Caki2 (cell line): ENCODE measurements around the gene PTPRN2. TPM values are rescaled to one million over a fixed set of nuclear protein-coding genes. Genes with fewer than 3 reads are reported as not detected.

Experiments
- DNase-seq: peaks from one replicate; pipeline ENCODE4 v3.0.0-alpha.2; 2015; ENCODE audit warnings: low read depth
- in situ Hi-C: cut with HindIII; loops from 2 replicates; pipeline ENCODE4 v1.10.0; 2016; ENCODE audit warnings: low sequenced_read_pairs, low pct_unique_long_range_greater_than_20kb, mixed read lengths
- total RNA-seq: library from RNA; depleted of rRNA; stranded (reverse); fragments of >200 nt; shearing (Covaris generic); gene quantifications from 2 replicates; pipeline ENCODE4 v1.2.3, GENCODE V29; 2014; ENCODE audit warnings: low replicate concordance

The PTPRN2 gene
- total RNA-seq, 1 experiment from 2014 or later, result 0.88 TPM

DNA sequence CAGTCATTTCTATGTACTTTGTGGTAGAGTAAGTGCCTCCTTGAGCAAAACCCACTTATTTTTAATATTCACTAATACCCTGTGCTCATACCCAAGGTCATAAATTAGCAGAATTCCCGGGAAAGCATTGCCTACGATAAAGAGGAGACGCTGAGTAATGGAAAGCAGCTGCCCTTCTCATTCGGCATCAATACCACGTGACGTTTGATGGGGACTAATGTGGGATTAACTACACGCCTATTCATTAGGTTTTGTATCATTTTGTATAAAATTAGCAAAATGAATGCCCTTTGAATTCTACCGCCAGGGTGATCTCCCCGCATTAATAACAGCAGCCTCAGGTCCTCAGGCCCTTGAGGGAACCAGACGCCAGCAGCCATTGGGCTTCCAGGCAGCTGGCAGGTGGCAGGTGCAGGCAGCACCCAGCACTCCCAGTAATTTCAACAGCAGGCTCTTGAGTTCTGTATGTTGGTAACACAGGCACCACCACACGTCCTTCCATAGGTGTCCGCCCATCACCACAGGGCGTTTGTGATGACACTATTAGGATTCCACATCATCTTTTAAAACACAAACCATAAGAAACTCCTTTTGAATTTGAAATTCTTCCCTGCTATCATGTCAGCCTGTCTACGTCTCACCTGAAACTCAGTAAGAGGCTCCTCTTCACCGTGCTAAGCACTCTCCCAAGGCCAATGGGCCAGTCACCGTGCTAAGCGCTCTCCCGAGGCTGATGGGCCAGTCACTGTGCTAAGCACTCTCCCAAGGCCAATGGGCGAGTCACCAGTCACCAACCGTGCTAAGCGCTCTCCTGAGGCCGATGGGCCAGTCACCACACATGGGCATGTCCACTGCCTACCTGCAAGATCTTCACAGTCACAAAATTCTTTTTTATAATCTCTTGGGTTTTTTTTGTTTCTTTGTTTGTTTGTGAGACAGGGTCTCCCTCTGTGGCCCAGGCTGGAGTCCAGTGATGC, 509.4 kb downstream of the PTPRN2 start:
- DNase-seq, result no peak
- in situ Hi-C loops, result no loop called here

DNA sequence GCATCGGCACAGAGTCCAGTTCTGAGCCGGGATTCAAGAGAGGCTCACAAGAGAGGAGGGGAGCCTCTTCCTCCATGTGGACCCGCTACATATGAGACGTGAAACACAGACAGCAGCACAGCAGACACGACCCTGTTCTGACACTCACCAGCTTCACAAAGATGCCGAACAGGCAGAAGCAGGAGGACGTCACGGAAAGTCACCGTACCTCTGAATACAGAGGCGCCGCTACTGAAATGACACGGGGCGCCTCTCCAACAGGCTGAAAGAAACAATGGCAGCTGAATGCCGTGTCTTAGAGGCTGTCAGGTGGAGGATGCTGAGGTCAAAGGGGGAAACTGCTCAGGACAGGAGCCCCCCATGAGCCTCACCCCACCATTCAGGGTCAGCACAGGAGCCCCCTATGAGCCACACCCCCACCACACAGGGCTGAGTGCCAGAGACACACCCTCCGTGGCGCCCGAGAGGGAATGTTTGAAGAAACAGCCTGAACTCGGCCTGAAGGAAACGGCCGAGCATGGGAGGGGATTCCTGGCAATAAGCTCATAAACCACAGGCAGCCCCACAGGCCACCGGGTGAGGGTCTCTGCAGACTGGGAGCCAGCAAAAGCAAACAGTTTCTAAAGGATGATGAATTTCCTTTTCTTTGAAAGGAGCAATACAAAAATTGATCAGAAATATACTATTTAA, 510.3 kb downstream of the PTPRN2 start:
- in situ Hi-C loops, result no loop called here
- DNase-seq, result no peak

DNA sequence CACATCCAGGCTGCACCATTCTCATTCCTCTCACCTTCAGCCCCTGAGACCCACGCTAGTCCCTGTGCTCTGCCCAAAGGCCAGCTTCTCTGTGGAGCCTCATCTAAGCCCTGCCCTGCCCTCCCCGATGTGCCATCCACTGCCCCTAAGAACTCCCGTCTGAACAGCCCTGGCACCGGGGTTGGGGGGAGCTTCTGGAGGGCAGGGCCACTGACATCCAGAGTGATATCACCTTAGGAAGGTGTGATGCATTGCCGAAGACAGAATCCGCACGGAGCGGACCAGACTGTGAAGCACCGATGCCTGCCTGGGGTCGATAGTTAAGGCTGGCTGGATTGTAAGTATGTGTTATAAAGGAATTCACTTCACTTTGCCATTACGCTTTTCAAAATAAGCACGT, 511.0 kb downstream of the PTPRN2 start:
- in situ Hi-C loops, result no loop called here

DNA sequence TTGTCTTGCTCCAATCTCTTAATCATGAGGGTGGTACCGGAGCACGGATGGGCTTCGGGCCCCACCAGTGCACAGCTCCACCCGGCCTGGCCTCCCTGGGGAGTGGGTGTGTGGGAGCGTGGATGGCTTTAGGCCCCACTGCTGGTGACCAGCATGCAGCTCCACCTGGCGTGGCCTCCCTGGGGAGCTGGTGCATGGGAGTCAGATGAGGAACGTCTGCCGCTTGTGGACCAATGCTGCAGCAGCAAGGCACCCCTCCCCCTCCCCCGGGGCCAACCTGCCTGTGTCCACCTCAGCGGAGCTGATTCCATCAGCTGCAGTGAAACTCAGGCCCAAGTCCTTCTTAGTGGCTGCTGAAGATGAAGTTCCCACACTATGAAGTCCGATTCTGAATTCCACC, 511.4 kb downstream of the PTPRN2 start:
- no peak for DNase-seq
- in situ Hi-C loops, result no loop called here

More for the DNA sequence above, 511.0 kb downstream of the PTPRN2 start:
- no peak for DNase-seq

DNA sequence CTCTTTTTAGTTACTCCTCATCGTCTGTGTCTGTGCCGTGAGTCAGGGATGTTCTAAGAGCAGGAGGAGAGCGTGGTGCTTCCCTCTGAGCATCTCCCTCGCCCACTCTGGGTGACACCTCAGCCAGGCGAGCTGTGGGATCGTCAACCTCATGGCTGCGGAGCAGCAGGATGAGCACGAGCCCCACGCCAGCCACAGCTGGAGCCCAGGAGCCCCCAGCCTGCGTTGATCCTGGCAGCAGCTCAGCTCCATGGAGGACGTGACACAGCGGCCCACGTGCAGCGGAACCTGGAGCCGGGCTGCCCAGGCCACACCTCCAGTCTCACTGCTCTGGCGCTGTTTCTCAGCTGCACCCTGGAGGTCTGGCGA, 512.0 kb downstream of the PTPRN2 start:
- in situ Hi-C loops, result no loop called here
- no peak for DNase-seq

DNA sequence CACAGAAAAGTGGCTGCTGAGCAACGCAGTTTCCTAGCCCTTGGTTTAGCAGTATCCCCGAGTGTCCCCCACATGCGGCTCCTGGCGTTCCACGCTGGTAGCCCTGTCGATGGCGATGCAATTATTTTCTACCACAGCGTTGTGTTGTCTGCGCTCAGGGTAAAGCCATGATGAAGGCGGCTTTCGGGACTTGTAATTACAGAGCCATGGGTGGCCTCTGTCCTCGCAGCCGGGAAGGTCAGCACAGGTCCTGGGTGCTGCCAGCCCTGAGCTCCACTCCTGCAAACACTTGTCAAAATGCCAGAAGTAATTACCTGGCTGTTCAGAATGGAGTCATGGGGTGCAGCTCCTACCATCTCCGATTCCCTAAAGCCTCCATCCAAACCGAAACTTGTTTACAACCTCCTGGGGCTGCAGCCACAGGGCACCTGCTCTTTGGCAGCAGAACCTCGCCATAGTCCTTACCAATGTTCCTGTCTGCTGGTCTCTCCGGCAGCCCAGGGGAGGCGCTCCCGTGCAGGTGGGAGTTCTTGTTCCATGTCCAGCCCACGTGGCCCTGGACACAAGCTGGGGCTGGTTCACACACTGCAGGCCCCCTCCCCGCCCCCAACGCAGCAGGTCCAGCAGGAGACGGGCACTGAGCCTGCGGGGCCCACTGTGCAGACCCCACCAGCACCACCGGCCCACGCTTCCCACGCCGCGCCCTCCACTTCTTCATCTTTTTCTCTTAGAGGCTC, 512.6 kb downstream of the PTPRN2 start:
- in situ Hi-C loops, result no loop called here
- DNase-seq, result no peak

DNA sequence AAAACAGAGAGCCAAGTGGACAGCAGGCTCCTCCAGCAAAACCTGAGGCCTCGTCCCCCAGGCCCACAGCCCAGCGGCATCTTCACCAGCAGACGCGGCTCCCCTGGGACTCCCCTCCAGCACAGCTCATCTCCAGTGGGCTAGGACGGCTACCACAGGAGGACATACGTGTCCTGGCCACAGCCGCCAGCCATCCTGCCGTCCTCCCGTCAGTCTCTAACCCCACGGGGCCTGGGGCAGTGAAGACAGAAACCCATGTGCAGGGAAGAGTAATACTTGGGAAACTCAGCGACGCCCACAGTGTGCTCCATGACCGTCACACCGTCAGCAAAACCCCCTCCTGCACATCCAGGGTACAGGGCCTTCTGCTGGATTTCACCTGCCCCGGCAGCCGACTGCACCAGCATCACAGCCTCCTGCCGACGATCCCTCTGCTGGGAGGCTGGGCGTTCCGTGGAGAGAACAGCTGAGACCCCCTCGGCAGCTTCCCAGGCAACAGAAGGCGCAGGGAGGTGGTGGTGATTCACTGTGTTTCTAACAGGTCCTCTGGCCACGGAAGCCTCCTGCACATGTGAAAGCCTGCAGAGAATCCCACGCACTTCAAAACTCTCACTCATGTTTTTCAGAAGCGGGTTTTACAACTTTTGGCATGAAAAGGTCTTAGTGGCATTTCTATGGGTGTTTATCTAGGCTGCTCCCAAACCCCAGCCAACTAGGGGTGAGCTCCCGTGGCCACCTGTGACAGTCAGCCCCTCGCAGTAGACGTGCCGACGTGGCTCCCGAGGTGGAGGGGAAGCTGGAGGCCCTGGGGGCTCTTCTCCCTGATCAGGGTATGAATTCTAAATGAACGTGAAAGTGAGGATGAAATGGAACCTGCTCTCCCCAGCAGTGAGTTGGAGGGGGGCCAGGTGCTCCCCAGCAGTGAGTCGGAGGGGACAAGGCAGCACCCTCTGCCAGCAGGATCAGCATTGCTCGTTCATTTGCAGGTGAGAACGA, 513.5 kb downstream of the PTPRN2 start:
- no peak for DNase-seq
- in situ Hi-C loops, result no loop called here

DNA sequence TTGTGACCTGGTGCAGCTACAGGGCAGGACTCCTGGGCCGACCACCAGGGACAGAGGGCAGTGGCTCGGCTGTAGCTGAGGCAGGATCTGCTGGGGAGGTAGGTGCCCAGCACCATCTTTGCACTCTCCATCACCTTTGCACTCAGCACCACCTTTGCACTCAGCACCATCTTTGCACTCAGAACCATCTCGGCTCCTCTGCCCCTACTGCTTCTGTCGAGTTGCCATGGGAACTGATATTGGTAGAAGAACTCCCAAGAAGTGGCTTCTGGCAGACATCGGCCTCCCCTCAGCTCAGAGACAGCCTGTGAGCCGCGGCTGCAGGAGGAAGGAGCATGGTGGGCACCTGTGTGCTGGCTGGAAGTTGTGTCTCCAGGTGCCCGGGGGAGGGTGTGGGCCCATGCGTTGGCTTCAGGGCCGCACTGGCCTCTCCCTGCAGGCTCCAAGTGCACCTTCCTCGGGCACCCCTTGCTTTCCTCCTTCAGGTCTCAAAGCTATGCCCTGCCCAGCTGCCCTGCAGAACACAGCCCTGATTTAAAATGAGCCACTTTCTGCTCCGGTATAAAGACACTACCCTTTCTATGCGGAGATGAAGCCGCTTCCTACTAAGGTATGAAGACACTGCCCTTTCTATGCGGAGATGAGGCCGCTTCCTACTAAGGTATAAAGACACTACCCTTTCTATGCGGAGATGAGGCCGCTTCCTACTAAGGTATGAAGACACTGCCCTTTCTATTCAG, 514.5 kb downstream of the PTPRN2 start:
- no peak for DNase-seq
- in situ Hi-C loops, result no loop called here

DNA sequence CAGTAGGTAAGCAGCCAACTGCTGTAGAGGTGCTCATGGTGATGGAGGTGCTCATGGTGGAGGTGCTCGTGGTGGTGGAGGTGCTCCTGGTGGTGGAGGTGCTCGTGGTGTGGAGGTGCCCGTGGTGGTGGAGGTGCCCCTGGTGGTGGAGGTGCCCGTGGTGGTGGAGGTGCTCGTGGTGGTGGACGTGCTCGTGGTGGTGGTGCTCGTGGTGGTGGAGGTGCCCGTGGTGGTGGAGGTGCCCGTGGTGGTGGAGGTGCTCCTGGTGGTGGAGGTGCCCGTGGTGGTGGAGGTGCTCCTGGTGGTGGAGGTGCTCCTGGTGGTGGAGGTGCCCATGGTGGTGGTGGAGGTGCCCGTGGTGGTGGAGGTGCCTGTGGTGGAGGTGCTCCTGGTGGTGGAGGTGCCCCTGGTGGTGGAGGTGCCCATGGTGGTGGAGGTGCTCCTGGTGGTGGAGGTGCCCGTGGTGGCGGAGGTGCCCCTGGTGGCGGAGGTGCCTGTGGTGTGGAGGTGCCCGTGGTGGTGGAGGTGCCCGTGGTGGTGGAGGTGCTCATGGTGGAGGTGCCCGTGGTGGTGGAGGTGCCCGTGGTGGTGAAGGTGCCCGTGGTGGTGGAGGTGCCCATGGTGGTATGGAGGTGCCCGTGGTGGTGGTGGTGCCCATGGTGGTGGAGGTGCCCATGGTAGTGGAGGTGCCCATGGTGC, 517.3 kb downstream of the PTPRN2 start:
- in situ Hi-C loops, result no loop called here
- DNase-seq, result no peak

DNA sequence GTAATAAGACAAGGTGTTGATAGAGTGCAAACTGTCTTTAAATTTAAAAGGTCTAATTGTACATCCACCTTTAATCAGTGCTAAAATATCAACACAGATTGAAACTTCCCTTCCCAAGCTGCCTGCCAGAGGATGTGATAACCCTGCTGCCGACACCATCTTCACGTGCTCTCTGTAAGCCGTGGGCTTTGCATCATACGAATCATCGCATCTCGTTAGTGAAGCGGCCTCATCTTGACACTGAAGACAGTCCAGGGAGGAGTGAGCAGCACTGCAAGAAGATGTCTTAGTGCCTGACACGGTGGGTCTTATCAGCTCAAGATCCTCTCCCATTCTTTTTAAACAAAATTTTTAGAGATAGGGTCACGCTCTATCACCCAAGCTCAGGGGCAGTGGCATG, 518.8 kb downstream of the PTPRN2 start:
- no peak for DNase-seq
- in situ Hi-C loops, result no loop called here

DNA sequence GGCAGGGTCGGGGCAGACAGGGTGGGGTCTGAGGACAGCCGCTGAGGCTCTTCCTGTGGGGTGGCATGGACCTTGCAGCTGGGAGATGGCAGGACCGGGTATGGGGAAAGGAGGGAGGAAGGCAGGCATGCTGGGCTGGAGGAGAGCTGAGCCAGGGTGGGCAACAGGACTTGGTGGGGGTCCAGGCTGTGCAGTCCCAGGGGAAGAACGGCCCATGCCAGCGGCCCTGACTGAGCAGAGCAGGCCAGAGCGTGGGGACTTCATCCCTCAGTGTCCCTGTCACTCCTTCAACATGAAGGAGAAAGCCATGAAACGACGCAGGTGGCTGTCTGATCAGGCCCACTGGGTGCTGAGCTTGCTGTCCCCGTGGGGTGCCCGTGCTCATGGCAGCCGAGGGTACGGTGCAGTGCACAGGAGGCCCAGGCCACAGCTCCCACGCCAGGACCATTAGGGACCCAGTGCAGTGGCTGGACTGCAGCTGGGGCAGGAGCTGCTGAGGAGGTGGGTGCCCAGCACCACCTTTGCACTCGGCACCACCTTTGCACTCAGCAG, 519.6 kb downstream of the PTPRN2 start:
- in situ Hi-C loops, result no loop called here
- no peak for DNase-seq

DNA sequence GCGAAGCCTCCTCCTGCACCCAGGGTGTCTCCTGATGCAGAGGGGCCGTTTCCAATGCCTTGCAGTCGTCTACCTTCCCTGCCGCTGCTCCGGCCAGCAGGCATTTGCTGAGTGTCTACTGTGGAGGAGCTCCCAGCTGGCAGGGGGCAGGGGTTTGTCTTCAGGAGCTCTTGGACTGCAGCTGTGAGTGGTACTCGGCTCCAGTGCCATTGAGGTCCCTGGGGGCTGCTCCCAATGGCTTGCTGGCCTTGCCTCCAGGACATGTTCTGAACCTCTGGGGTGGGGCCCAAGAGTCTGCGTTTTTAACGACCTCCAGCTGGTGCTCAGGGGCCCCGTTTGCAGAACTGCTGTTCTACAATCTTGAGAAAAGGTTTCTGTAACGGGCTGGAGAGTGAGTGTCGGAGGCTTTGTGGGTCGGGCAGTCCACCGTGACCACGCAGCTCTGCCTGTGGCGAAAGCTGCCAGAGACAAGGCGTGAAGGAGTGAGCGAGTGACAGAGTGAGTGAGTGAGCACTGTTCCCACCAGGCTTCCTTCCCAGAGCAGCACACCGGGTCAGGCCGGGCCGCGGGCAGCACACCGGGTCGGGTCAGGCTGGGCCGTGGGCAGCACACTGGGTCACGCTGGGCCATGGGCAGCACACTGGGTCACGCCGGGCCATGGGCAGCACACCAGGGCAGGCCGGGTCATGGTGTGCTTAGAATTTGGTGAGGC, 520.2 kb downstream of the PTPRN2 start:
- DNase-seq, result no peak
- in situ Hi-C loops, result no loop called here

DNA sequence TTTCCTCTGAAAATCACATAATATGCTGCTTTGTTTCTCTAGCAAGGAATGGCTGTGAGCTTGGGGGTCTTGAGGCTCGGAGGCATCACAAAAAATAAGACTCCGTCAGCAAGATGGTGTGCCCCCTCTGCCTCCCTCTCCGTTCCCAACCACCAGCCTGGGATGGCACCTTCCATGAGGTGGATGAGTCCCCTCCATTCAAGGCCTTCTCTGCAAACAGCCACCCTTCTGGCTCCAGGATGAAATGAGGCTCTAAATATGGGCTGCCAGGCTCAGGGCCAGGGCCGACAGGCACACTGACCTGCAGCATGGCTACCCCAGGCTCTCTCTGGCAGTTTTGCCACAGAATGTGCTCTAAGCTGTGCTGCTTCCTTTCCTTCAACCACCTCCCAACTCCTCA, 521.5 kb downstream of the PTPRN2 start:
- in situ Hi-C loops, result no loop called here
- no peak for DNase-seq

DNA sequence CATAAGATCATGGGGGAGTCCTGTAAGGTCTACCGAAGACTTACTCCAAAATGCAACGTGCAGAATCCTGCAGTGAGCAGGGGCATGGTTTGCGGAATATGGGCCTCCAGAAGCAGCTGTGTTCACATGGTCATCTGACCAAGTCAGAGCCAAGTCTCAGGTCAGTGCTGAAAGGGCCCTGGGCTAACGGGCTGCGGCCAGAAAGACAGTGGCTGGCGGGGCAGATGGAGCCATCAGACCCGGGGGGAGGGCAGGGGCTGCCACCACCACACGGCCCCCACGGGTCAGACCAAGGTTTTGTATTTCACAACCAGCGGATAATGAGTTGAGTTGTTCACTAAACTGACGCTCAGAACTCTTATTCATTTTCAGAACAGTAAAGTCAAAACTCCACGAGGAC, 522.3 kb downstream of the PTPRN2 start:
- no peak for DNase-seq
- in situ Hi-C loops, result no loop called here

DNA sequence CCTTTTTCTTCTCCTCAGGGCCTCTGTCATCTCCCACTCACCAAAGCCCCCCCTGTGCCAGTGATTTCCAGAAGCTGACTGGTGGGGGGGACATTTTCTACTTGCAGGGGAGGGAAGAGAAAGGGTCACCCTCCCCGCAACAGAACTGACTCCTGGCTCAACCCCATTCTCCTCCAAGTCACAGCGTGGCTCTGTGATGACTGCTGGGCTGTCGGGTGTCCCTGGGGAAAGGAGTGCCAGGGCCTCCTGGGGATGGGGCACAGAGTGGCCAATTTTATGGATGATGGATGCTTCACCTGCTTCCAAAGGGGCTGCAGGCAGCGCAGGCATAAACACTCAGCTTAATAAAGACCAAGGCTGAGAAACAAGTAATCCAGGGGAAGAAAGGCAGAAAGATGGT, 523.0 kb downstream of the PTPRN2 start:
- no peak for DNase-seq
- in situ Hi-C loops, result no loop called here
